MM.1S (cell line): ENCODE measurements around the gene TNNC2.

Experiments
- DNase-seq: peaks from one replicate; pipeline ENCODE4 v3.0.0-alpha.2; 2015
- H2AFZ ChIP-seq: fragments of 300-600 bp; sonication (generic); 2 replicates; pipeline ENCODE4 v1.6.0; 2016; ENCODE audit warnings: antibody characterized with exemption, low read length
- H3F3A ChIP-seq: fragments of 300-600 bp; sonication (generic); 2 replicates; pipeline ENCODE4 v1.6.1; 2016; ENCODE audit warnings: mild to moderate bottlenecking, antibody characterized with exemption, low read length, moderate library complexity, mixed read lengths; ENCODE audit not compliant: insufficient read depth
- H3K27ac ChIP-seq: fragments of 300-600 bp; sonication (generic); 2 replicates; pipeline ENCODE4 v1.5.1; 2016; ENCODE audit warnings: mild to moderate bottlenecking, low read length
- H3K27me3 ChIP-seq: fragments of 300-600 bp; sonication (generic); replicated peaks from 2 replicates; pipeline ENCODE4 v1.6.0; 2016; ENCODE audit warnings: low read length; ENCODE audit not compliant: insufficient read depth
- H3K36me3 ChIP-seq: fragments of 300-600 bp; sonication (generic); replicated peaks from 2 replicates; pipeline ENCODE4 v1.6.1; 2016; ENCODE audit warnings: mild to moderate bottlenecking, low read length, mixed read lengths; ENCODE audit not compliant: insufficient read depth
- H3K4me1 ChIP-seq: fragments of 300-600 bp; sonication (generic); 2 replicates; pipeline ENCODE4 v1.6.1; 2016; ENCODE audit warnings: low read length, mixed read lengths
- H3K4me2 ChIP-seq: fragments of 300-600 bp; sonication (generic); 2 replicates; pipeline ENCODE4 v1.6.0; 2016; ENCODE audit warnings: low read depth, low read length
- H3K4me3 ChIP-seq: fragments of 300-600 bp; sonication (generic); 2 replicates; pipeline ENCODE4 v1.5.1; 2016; ENCODE audit warnings: low read length, mixed read lengths
- H3K79me2 ChIP-seq: fragments of 300-600 bp; sonication (generic); 2 replicates; pipeline ENCODE4 v1.6.1; 2016; ENCODE audit warnings: mixed run types, low read length, mixed read lengths
- H3K9ac ChIP-seq: fragments of 300-600 bp; sonication (generic); 2 replicates; pipeline ENCODE4 v1.6.1; 2016; ENCODE audit warnings: low read length, mixed read lengths
- H3K9me2 ChIP-seq: fragments of 300-600 bp; sonication (generic); replicated peaks from 2 replicates; pipeline ENCODE4 v1.6.1; 2016; ENCODE audit warnings: mild to moderate bottlenecking, low read length, mixed read lengths; ENCODE audit not compliant: insufficient read depth
- H3K9me3 ChIP-seq: fragments of 300-600 bp; sonication (generic); replicated peaks from 2 replicates; pipeline ENCODE4 v1.6.1; 2016; ENCODE audit warnings: mild to moderate bottlenecking, low read length, mixed read lengths; ENCODE audit not compliant: insufficient read depth
- H4K20me1 ChIP-seq: fragments of 300-600 bp; sonication (generic); 2 replicates; pipeline ENCODE4 v1.6.1; 2016; ENCODE audit warnings: mild to moderate bottlenecking, low read length, moderate library complexity, mixed read lengths; ENCODE audit not compliant: insufficient read depth
- CTCF ChIP-seq: fragments of 300-600 bp; sonication (generic); IDR thresholded peaks from 2 replicates; pipeline ENCODE4 v1.5.1; 2016; ENCODE audit warnings: antibody characterized with exemption, low read length, mixed read lengths
- EZH2 ChIP-seq: fragments of 300-600 bp; sonication (generic); optimal IDR thresholded peaks from 2 replicates; pipeline ENCODE3; 2017; ENCODE audit warnings: low read depth, mild to moderate bottlenecking, antibody characterized with exemption, low read length, mixed read lengths
- EZH2phosphoT487 ChIP-seq: fragments of 300-600 bp; sonication (generic); IDR thresholded peaks from 2 replicates; pipeline ENCODE4 v1.6.1; 2018; ENCODE audit warnings: antibody characterized with exemption, low read length

TNNC2 gene

DNA sequence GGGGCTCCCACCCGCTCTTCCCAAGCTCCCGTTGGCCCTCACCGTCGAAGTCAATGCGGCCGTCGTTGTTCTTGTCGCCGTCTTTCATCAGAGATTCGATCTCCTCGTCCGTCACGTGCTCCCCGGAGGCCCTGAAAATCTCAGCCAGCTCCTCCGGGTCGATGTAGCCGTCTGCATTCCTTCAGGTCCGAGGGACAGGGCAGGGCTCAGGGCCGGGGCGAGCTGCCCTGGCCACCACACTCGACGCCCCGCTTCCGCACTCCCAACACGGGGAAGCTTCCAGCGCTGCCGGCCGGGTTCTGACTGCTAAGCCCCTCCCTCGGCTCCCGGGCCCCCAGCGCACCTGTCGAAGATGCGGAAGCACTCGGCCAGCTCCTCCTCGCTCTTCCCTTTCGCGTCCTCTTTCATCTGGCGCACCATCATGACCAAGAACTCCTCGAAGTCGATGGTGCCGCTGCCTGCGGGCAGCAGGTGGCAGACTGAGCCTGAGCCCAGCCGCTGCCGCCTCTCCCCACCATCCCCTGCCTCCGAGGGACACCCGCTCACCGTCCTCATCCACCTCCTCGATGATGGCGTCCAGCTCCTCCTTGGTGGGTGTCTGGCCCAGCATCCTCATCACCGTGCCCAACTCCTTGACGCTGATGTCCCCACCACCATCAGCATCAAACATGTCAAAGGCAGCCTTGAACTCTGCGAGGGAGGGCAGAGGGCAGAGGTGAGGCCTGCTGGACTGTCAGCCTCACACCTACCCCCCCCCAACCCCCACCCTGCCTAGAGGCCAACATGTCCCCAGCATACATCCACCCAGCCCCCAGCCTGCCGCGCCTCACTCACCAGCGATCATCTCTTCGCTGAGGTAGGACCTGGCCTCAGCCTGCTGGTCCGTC lies 2.9 kb downstream of the TNNC2 start:
- Histone ChIP-seq H3K9ac (no peak overlapping the region), H3F3A (0 out of 2 replicates have a peak, but pooled peaks cover 2% of the 10 kb centered on the region), H3K4me1 (no peaks in the 10 kb centered on the region), H2AFZ (no peak overlapping the region), H3K79me2 (no peaks in the 10 kb centered on the region), H3K4me2 (no peak overlapping the region), H3K9me3 (no peaks in the 10 kb centered on the region), H4K20me1 (no peaks in the 10 kb centered on the region), H3K27ac (no peak overlapping the region), H3K27me3 (no peaks in the 10 kb centered on the region), H3K9me2 (no peaks in the 10 kb centered on the region), H3K36me3 (no peaks in the 10 kb centered on the region), H3K4me3 (no peak overlapping the region)
- DNase-seq = no peak
- no peak for TF ChIP-seq EZH2
- no peak for TF ChIP-seq CTCF

DNA sequence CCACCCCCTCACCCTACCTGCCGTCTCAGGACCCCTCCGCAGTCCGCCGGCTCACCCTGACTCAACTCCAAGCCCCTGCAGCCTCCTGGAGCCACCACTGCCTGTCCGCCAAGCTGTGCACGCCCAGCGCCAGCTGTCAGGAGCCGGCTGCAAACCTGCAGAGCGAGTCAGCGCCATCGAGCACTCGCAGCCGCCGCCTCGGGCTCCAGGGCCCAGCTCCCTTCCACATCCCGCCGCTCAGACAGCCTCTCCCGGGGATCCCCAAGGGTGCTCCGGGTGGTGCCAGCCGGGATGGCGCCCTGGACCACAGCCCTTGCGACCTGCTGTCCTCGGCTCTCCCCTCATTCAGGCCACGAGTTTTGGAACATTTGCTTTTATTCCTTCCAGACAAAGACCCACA lies 4.3 kb downstream of the TNNC2 start:
- Histone ChIP-seq H3K36me3 (no peaks in the 10 kb centered on the region), H3K4me3 (no peak overlapping the region), H3K9me2 (no peaks in the 10 kb centered on the region), H4K20me1 (no peaks in the 10 kb centered on the region), H2AFZ (no peak overlapping the region), H3K9ac (no peak overlapping the region), H3K27ac (no peak overlapping the region), H3K9me3 (no peaks in the 10 kb centered on the region), H3K4me1 (no peaks in the 10 kb centered on the region), H3K4me2 (no peak overlapping the region), H3K27me3 (no peaks in the 10 kb centered on the region), H3K79me2 (no peaks in the 10 kb centered on the region), H3F3A (peaks cover 9% of the 10 kb centered on the region; the same call in 1 of the 2 replicates)
- DNase-seq = no peak
- TF ChIP-seq EZH2 (no peak), EZH2phosphoT487 (no peak), CTCF (no peak)

DNA sequence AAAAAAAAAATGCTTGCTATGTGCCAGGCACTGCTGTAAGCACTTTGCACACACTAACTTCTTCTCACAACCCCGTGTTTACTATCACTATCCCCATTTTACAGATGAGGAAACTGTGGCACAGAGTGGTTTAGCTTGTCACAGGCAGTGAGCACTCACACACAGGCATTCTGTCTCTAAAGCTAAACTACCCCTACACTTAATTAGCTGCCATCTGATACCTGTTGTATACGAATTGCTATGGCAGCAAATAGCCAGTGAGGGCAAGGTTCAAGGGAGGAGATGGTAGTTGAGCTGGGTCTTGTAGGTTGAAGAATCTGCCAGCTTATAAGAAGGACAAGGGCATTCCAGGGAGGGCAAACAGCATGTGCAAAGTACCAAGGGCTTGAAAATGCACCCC lies 5.2 kb downstream of the TNNC2 start:
- no peak overlapping the region for H2AFZ ChIP-seq
- H4K20me1 ChIP-seq = no peaks in the 10 kb centered on the region
- H3K9me3 ChIP-seq = no peaks in the 10 kb centered on the region
- H3K9me2 ChIP-seq = no peaks in the 10 kb centered on the region
- H3K4me2 ChIP-seq = no peak overlapping the region
- no peak overlapping the region for H3K9ac ChIP-seq
- peaks cover 17% of the 10 kb centered on the region for H3F3A ChIP-seq
- TF ChIP-seq EZH2phosphoT487 (no peak), EZH2 (no peak), CTCF (no peak)
- no peak for DNase-seq
- no peak overlapping the region for H3K27ac ChIP-seq
- H3K27me3 ChIP-seq = no peaks in the 10 kb centered on the region
- no peaks in the 10 kb centered on the region for H3K79me2 ChIP-seq
- H3K36me3 ChIP-seq = no peaks in the 10 kb centered on the region
- no peak overlapping the region for H3K4me3 ChIP-seq
- no peaks in the 10 kb centered on the region for H3K4me1 ChIP-seq
